Fibroblast of lung (primary cell): ENCODE data around the gene FXYD1. TPM values are rescaled to one million over a fixed set of nuclear protein-coding genes. Genes with fewer than 3 reads are reported as not detected.

Experiments used
- DNase-seq, 2 donors: peaks; one replicate each; pipeline versions ENCODE4 v3.0.0 to v3.0.0-alpha.2; 2010; ENCODE audit warnings: low read depth in 2 of 2
- H2AFZ ChIP-seq: 2 replicates; pipeline ENCODE4 v1.5.1; 2012; ENCODE audit warnings: low read length, control low read depth, inconsistent platforms
- H3K27ac ChIP-seq: 2 replicates; pipeline ENCODE4 v1.5.1; 2011; ENCODE audit warnings: low read length, control low read depth; ENCODE audit not compliant: insufficient read depth
- H3K27me3 ChIP-seq: 2 replicates; pipeline ENCODE4 v1.5.1; 2011; ENCODE audit warnings: mild to moderate bottlenecking, low read length; ENCODE audit not compliant: control insufficient read depth, insufficient read depth
- H3K36me3 ChIP-seq: 2 replicates; pipeline ENCODE4 v1.5.1; 2011; ENCODE audit warnings: low read length; ENCODE audit not compliant: control insufficient read depth, insufficient read depth
- H3K4me1 ChIP-seq: 2 replicates; pipeline ENCODE4 v1.5.1; 2011; ENCODE audit warnings: low read length; ENCODE audit not compliant: control insufficient read depth, insufficient read depth; ENCODE audit errors: extremely low read depth
- H3K4me2 ChIP-seq: 2 replicates; pipeline ENCODE4 v1.5.1; 2011; ENCODE audit warnings: low read length, control low read depth; ENCODE audit not compliant: insufficient read depth; ENCODE audit errors: extremely low read depth
- H3K4me3 ChIP-seq, 4 experiments: fragments of 200-600 bp in 1 of 4; sonication (generic) in 1 of 4; replicated peaks in 1 of 4; 2 replicates each; pipeline ENCODE4 v1.5.1; 2011 to 2016; ENCODE audit warnings: low read length in 4 of 4, low read depth in 3 of 4, mild to moderate bottlenecking in 3 of 4, control low read depth in 2 of 4, inconsistent platforms in 1 of 4, mixed read lengths in 1 of 4; ENCODE audit not compliant: insufficient read depth in 1 of 4; ENCODE audit errors: control extremely low read depth in 1 of 4
- H3K79me2 ChIP-seq: 2 replicates; pipeline ENCODE4 v1.5.1; 2012; ENCODE audit warnings: mild to moderate bottlenecking, low read length, inconsistent platforms; ENCODE audit not compliant: control insufficient read depth, insufficient read depth
- H3K9ac ChIP-seq: 2 replicates; pipeline ENCODE4 v1.5.1; 2011; ENCODE audit warnings: mild to moderate bottlenecking, low read length, control low read depth; ENCODE audit not compliant: insufficient read depth
- H3K9me3 ChIP-seq: 2 replicates; pipeline ENCODE4 v1.5.1; 2012; ENCODE audit warnings: low read depth, low read length; ENCODE audit not compliant: control insufficient read depth, insufficient read depth
- H4K20me1 ChIP-seq: 2 replicates; pipeline ENCODE4 v1.5.1; 2011; ENCODE audit warnings: low read length; ENCODE audit not compliant: control insufficient read depth, insufficient read depth; ENCODE audit errors: extremely low read depth
- CTCF ChIP-seq, 2 donors: IDR thresholded peaks in 1 of 2; conservative IDR thresholded peaks in 1 of 2; 1 replicate in 1 of 2; 2 replicates in 1 of 2; pipeline ENCODE4 v1.5.1; 2011 to 2012; ENCODE audit warnings: low read length in 2 of 2, control low read depth in 1 of 2, inconsistent platforms in 1 of 2, low read depth in 1 of 2, mild to moderate bottlenecking in 1 of 2
- EZH2 ChIP-seq: IDR thresholded peaks from 2 replicates; pipeline ENCODE4 v1.5.1; 2012; ENCODE audit warnings: low read length, control low read depth, mild to moderate bottlenecking; ENCODE audit errors: missing control alignments
- polyA plus RNA-seq, 2 donors: library from polyadenylated mRNA; depleted of rRNA in 1 of 2; stranded (reverse) in 1 of 2; unstranded in 1 of 2; fragments of >200 nt; gene quantifications; 2 replicates each; pipeline ENCODE4 v1.2.1, GENCODE V29; 2011 to 2012; ENCODE audit warnings: missing spikeins in 1 of 2
- total RNA-seq: library from RNA; depleted of rRNA; stranded (reverse); fragments of >200 nt; gene quantifications from 2 replicates; pipeline ENCODE4 v1.2.1, GENCODE V29; 2014

The FXYD1 gene
- total and polyA plus RNA-seq, 2 donors (not counting 1 experiment from before 2014, with no cell fraction given) = 4.5 to 7.5 TPM

- Histone ChIP-seq H3K79me2 (no peaks in the 10 kb centered on the region), H4K20me1 (no peaks in the 10 kb centered on the region), H3K36me3 (no peaks in the 10 kb centered on the region), H3K4me3 (no peak overlapping the region), H3K27me3 (no peaks in the 10 kb centered on the region), H2AFZ (no peak overlapping the region), H3K4me2 (no peak overlapping the region), H3K27ac (no peak overlapping the region), H3K9me3 (no peaks in the 10 kb centered on the region), H3K9ac (no peak overlapping the region), H3K4me1 (peaks cover 2% of the 10 kb centered on the region)
- TF ChIP-seq CTCF (conservative IDR thresholded peaks at IDR 0.05 in 1 of 2, IDR thresholded peaks at IDR 0.05 in 1 of 2; ENCODE audit: low read depth in 1 of 2, low read length in 2 of 2) = no peak
- no peak for DNase-seq
These were observed 41.2 kb downstream of the FXYD1 start for GRCh38 chr19:35179830-35180229.

- H3K4me3 ChIP-seq = no peak overlapping the region
- H3K27me3 ChIP-seq = no peaks in the 10 kb centered on the region
- no peaks in the 10 kb centered on the region for H3K79me2 ChIP-seq
- no peak overlapping the region for H2AFZ ChIP-seq
- H4K20me1 ChIP-seq = no peaks in the 10 kb centered on the region
- no peak overlapping the region for H3K27ac ChIP-seq
- TF ChIP-seq CTCF (conservative IDR thresholded peaks at IDR 0.05 in 1 of 2, IDR thresholded peaks at IDR 0.05 in 1 of 2; ENCODE audit: low read depth in 1 of 2, low read length in 2 of 2) (no peak), EZH2 (no peak)
- no peak for DNase-seq
- H3K4me1 ChIP-seq = no peaks in the 10 kb centered on the region
- H3K36me3 ChIP-seq = no peaks in the 10 kb centered on the region
- H3K4me2 ChIP-seq = no peak overlapping the region
- H3K9me3 ChIP-seq = no peaks in the 10 kb centered on the region
- H3K9ac ChIP-seq = no peak overlapping the region
These were observed 42.8 kb downstream of the FXYD1 start for GRCh38 chr19:35181387-35181786.

GRCh38 chr19:35184267-35184666 lies 45.6 kb downstream of the FXYD1 start:
- H3K79me2 ChIP-seq = no peaks in the 10 kb centered on the region
- H3K9ac ChIP-seq = no peak overlapping the region
- no peak for DNase-seq
- no peaks in the 10 kb centered on the region for H3K36me3 ChIP-seq
- no peaks in the 10 kb centered on the region for H3K27me3 ChIP-seq
- no peak overlapping the region for H2AFZ ChIP-seq
- H3K4me2 ChIP-seq = no peak overlapping the region
- TF ChIP-seq EZH2 (no peak), CTCF (conservative IDR thresholded peaks at IDR 0.05 in 1 of 2, IDR thresholded peaks at IDR 0.05 in 1 of 2; ENCODE audit: low read depth in 1 of 2, low read length in 2 of 2) (no peak)
- H4K20me1 ChIP-seq = no peaks in the 10 kb centered on the region
- H3K27ac ChIP-seq = no peak overlapping the region
- H3K4me3 ChIP-seq = no peak overlapping the region
- H3K9me3 ChIP-seq = no peaks in the 10 kb centered on the region
- H3K4me1 ChIP-seq = no peaks in the 10 kb centered on the region
